ENCODE measurements around the gene CACTIN.
"Not testable (repeated sequence)": the region's sequence is repeated elsewhere in the genome, so short reads cannot be mapped to it uniquely, and the experiment has no call there.

Gene CACTIN

DNA sequence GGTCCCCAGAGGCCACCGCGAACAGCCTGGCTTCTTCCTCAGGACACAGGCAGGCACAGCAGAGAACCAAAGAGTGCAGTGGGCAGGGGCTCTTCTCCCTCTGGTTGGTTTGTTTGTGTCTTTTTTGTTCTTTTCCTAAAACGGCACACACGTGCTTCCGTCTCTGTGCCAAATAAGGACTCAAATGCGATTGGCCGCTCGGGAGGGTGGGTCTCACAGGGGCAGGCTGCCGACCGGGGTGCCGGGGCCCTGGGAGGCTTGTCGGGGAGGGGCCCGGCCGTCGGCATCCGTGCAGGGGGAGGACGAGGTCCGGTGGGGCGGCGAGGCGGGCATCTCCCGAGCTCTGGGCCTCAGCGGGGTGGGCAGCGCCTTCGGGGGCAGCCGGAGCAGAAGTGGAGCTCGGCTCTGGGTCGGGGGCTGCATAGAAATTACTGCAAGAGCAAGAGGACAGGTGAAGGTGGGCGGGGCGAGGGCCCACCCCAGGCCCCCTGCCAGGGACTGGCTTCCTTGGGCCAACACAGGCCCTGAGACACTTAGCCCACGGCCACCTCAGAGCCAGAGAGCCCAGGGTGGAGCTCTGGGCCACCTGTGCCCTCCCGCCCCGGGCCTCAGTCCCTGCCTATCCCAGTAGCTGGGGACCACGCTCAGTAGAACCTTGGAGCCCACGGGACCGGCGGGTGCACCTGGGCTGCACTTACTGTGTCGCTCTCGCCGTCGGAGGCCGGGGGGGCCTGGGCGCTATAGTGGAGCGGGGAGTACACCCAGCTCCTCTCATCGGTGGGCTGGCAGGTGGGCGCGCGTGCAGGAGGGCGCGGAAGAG is 6.4 kb upstream of the CACTIN start:
- no peaks in the 10 kb centered on the region for H3K9me3 ChIP-seq (ENCODE audit: control insufficient read depth, low read length)
- H2AFZ ChIP-seq: no peak overlapping the region
- no peak overlapping the region for H3K27ac ChIP-seq
- no peaks in the 10 kb centered on the region for H3K27me3 ChIP-seq (ENCODE audit: control insufficient read depth, insufficient read depth, low read length)
- no peak overlapping the region for H3K4me2 ChIP-seq (ENCODE audit: low read length)
- H3K9ac ChIP-seq: no peak overlapping the region
- TF ChIP-seq, protein P1, sequence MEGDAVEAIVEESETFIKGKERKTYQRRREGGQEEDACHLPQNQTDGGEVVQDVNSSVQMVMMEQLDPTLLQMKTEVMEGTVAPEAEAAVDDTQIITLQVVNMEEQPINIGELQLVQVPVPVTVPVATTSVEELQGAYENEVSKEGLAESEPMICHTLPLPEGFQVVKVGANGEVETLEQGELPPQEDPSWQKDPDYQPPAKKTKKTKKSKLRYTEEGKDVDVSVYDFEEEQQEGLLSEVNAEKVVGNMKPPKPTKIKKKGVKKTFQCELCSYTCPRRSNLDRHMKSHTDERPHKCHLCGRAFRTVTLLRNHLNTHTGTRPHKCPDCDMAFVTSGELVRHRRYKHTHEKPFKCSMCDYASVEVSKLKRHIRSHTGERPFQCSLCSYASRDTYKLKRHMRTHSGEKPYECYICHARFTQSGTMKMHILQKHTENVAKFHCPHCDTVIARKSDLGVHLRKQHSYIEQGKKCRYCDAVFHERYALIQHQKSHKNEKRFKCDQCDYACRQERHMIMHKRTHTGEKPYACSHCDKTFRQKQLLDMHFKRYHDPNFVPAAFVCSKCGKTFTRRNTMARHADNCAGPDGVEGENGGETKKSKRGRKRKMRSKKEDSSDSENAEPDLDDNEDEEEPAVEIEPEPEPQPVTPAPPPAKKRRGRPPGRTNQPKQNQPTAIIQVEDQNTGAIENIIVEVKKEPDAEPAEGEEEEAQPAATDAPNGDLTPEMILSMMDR (IDR thresholded peaks at IDR 0.05): no peak
- no peaks in the 10 kb centered on the region for H3K4me1 ChIP-seq
- H3K4me3 ChIP-seq (ENCODE audit: low read depth, low read length): no peak overlapping the region
- H3K36me3 ChIP-seq (ENCODE audit: control insufficient read depth, insufficient read depth, low read length): no peaks in the 10 kb centered on the region
- no peaks in the 10 kb centered on the region for H3K79me2 ChIP-seq

DNA sequence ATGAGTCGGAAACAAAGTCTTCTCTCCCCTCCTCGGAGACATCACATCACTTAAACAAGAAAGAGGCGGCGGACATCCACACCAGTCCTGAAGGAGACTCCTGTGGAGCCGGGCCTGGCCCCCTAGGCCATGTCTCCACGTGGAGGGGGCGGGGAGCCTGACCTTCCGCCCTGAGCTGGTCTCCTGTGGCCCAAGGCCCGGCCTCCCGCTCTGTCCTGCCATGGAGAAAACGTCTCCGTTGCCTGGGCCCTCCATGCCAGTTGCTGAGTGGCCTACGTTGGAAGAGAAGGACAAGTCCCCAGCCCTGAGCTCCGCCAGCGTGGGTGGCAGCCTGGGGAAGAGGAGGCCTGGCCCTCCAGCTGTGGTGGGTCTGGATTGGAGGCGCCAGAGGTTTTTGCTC is 5.5 kb upstream of the CACTIN start:
- Histone ChIP-seq H3K79me2 (no peaks in the 10 kb centered on the region), H3K27ac (no peak overlapping the region), H3K9ac (no peak overlapping the region), H3K4me3 (ENCODE audit: low read depth, low read length) (no peak overlapping the region), H3K9me3 (ENCODE audit: control insufficient read depth, low read length) (no peaks in the 10 kb centered on the region), H3K27me3 (ENCODE audit: control insufficient read depth, insufficient read depth, low read length) (no peaks in the 10 kb centered on the region), H2AFZ (no peak overlapping the region), H3K4me2 (ENCODE audit: low read length) (no peak overlapping the region), H3K36me3 (ENCODE audit: control insufficient read depth, insufficient read depth, low read length) (no peaks in the 10 kb centered on the region), H3K4me1 (no peaks in the 10 kb centered on the region)
- TF ChIP-seq, protein P1 (IDR thresholded peaks at IDR 0.05): no peak

DNA sequence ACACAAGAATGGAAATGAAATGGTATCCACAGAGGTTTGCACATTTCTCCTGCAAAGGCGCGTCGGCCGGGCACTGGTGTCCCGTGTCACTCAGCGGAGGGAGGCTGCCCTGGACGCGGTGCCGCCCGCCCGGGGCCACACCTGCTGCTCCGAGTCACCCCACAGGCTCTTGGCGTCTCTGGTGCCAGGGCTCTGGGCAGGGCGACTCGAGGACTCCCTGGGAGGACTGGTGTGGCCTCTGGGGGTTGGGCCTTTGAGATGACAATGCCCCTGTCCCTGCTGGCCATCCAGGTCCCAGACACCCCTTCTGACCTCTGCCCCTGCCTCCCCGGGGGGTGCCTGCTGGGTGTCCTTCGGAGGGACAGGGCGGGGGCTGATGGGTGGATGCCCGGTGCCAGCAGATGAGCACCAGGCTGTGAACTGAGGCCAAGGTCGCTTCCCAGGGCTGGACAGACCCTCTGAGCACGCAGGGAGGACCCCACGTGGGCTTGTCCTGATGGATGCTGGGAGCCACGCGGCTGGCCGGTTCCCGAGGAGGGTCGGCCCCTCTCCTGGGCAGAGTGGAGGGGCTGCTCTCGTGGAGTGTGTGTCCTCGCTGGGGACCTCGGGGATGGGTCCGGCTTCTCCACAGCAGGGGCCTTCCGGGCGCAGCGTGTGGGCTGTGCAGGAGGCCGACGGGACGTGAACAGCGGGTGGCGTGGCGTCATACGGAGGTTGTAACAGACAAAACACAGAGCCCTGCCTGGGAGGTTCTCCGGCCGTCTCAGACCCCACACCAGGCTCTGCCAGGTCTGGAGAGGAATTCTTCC is 4.7 kb upstream of the CACTIN start:
- Histone ChIP-seq H3K9ac (no peak overlapping the region), H3K4me3 (ENCODE audit: low read depth, low read length) (no peak overlapping the region), H2AFZ (no peak overlapping the region), H3K4me1 (no peaks in the 10 kb centered on the region), H3K4me2 (ENCODE audit: low read length) (no peak overlapping the region), H3K36me3 (ENCODE audit: control insufficient read depth, insufficient read depth, low read length) (no peaks in the 10 kb centered on the region), H3K27me3 (ENCODE audit: control insufficient read depth, insufficient read depth, low read length) (no peaks in the 10 kb centered on the region), H3K27ac (no peak overlapping the region), H3K79me2 (no peaks in the 10 kb centered on the region), H3K9me3 (ENCODE audit: control insufficient read depth, low read length) (no peaks in the 10 kb centered on the region)
- TF ChIP-seq, protein P1 (IDR thresholded peaks at IDR 0.05): no peak

DNA sequence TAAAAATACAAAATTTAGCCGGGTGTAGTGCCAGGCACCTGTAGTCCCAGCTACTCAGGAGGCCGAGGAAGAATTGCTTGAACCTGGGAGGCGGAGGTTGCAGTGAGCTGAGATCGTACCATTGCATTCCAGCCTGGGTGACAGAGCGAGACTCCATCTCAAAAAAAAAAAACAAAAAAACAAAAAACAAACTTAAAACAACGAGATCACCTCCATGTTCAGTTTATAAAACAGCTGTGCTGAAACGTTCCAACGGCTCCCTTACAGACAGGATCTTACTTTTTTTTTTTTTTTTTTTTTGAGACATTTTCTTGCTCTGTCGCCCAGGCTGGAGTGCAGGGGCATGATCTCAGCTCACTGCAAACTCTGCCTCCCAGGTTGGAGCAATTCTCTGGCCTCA is 2.2 kb upstream of the CACTIN start:
- not testable (repeated sequence) for H3K9ac ChIP-seq; H3K4me2 ChIP-seq (ENCODE audit: low read length); H3K27me3 ChIP-seq (ENCODE audit: control insufficient read depth, insufficient read depth, low read length); H3K36me3 ChIP-seq (ENCODE audit: control insufficient read depth, insufficient read depth, low read length); H3K4me1 ChIP-seq; H3K9me3 ChIP-seq (ENCODE audit: control insufficient read depth, low read length); H2AFZ ChIP-seq; H3K27ac ChIP-seq; H3K4me3 ChIP-seq (ENCODE audit: low read depth, low read length)
- peaks cover 11% of the 10 kb centered on the region for H3K79me2 ChIP-seq

DNA sequence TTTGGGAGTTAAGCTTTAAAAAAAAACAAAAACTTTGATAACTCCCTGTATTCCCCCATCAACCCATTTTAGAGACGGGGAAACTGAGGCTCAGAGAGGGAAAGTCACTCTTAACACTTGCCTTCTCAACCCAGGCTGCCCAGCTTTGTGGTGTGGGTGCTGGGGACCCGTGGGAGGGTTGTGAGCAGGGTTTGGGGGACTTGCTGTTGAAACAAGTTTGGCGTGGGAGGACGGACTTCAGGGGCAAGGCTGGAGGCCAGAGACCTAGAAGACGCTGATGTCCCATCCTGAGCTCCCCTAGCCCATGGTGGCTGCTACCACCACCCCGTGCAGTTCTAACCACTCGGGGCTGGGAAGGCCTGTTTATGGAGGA is 747 bp upstream of the CACTIN start:
- TF ChIP-seq, protein P1 (IDR thresholded peaks at IDR 0.05): no peak
- H3K4me3 ChIP-seq (ENCODE audit: low read depth, low read length): peak overlapping the region; percentile 28
- no peaks in the 10 kb centered on the region for H3K4me1 ChIP-seq
- no peaks in the 10 kb centered on the region for H3K36me3 ChIP-seq (ENCODE audit: control insufficient read depth, insufficient read depth, low read length)
- H3K79me2 ChIP-seq: peaks cover 11% of the 10 kb centered on the region
- no peaks in the 10 kb centered on the region for H3K27me3 ChIP-seq (ENCODE audit: control insufficient read depth, insufficient read depth, low read length)
- H3K9ac ChIP-seq: no peak overlapping the region
- no peaks in the 10 kb centered on the region for H3K9me3 ChIP-seq (ENCODE audit: control insufficient read depth, low read length)
- peak overlapping the region; percentile 82 for H2AFZ ChIP-seq
- peak overlapping the region; percentile 44 for H3K4me2 ChIP-seq (ENCODE audit: low read length)
- H3K27ac ChIP-seq: peak overlapping the region; percentile 86

All from parathyroid adenoma (tissue), 2 donors.